G401 (cell line): ENCODE results near the gene RBM10. TPM values are rescaled to one million over a fixed set of nuclear protein-coding genes. Genes with fewer than 3 reads are reported as not detected.
A peak's percentile ranks its signal among the peaks of the same experiment; 100 is the strongest.

ENCODE experiments used
- DNase-seq: peaks from one replicate; pipeline ENCODE4 v3.0.0-alpha.2; 2015; ENCODE audit warnings: low spot score
- in situ Hi-C: cut with HindIII; loops from 2 replicates; pipeline ENCODE4 v1.10.0; 2016; ENCODE audit warnings: low sequenced_read_pairs, mixed read lengths
- total RNA-seq: library from RNA; depleted of rRNA; stranded (reverse); fragments of >200 nt; shearing (Covaris generic); gene quantifications from 2 replicates; pipeline ENCODE4 v1.2.3, GENCODE V29; 2014

Gene RBM10
- total RNA-seq, 1 experiment from 2014 or later: 67.8 TPM

GRCh38 chrX:47212381-47213293 is 67.6 kb downstream of the RBM10 start:
- in situ Hi-C loops: no loop called here
- DNase-seq: no peak

GRCh38 chrX:47214435-47215077 is 69.5 kb downstream of the RBM10 start:
- in situ Hi-C loops: no loop called here

DNA sequence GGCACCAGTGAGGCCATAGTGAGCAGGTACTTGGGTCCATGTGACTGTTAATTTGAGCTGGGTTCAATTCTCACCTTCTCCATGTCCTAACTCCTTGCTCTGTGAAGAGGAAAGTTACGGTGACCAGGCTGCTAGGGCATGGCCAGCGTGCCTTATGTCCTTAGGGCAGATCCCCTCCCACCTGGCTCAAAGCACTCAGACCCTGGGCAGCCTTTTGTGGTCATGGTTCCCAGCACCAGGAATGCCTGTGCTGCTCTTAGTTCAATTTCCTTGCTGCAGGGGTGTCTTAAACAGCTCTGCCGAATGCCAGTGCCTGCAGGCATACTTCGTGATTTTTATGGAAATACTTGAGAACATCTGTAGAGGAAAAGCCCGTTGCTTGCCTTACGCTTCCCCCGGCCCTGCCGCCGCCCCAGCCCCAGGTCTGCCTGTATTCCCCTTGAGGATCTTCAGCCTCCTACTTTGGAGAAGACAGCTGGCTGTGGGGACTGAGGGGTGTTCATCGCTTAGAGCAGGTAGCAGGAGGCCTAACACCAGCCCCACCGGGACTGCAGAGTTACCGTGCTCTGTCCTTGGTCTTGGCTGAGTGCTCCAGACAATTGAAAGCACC is 70.4 kb downstream of the RBM10 start:
- in situ Hi-C loops: no loop called here
- DNase-seq: no peak

More at GRCh38 chrX:47214435-47215077, 69.5 kb downstream of the RBM10 start:
- no peak for DNase-seq

DNA sequence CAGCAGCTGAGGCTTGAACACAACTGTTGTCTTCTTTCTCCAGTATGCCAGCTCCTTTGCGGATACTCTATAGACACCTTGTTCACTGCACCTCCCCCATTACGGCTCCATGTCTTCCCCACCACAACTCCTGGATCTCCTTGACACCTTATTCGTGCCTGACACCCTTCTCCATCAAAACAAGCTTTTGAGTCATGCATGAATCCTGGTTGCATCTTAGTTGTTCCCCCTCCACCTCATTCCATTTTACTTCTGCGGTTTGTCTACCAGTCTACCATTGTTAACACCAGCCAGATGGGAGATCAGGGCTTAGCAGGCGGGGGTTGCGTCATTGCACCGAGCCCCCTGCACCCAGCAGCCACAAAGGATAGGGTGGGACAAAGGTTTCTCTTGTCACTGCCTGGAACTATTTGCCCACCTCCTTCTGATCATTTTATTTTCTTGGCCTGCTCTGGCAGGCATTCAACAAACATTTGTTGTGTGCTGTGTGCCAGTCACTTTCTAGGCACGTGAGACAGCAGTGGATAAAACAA is 71.4 kb downstream of the RBM10 start:
- DNase-seq: no peak
- in situ Hi-C loops: no loop called here

- in situ Hi-C loops: no loop called here
- no peak for DNase-seq
Measured at GRCh38 chrX:47217121-47217851, 72.3 kb downstream of the RBM10 start.

DNA sequence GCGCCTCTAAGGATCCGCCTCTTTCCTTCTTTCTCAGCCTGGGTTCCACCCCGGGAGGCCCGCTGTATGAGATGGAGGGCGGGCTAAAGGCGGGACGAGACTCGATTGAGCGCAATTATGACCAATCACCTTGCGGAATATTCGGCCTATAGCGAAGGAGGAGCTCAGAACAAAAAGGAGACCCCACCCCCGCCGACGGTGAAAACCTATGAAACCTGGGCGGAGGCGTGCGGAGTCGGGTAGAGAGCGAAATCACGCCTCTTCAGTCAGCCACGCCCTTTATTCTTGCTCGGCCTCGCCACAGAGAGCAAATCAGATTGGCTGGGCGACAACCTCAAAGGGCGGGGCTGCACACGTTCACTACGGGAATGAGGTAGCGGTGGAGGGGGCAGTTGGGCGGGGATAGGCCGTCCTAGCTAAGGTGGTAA is 72.8 kb downstream of the RBM10 start:
- in situ Hi-C loops: no loop called here
- peak; percentile 99 for DNase-seq

DNA sequence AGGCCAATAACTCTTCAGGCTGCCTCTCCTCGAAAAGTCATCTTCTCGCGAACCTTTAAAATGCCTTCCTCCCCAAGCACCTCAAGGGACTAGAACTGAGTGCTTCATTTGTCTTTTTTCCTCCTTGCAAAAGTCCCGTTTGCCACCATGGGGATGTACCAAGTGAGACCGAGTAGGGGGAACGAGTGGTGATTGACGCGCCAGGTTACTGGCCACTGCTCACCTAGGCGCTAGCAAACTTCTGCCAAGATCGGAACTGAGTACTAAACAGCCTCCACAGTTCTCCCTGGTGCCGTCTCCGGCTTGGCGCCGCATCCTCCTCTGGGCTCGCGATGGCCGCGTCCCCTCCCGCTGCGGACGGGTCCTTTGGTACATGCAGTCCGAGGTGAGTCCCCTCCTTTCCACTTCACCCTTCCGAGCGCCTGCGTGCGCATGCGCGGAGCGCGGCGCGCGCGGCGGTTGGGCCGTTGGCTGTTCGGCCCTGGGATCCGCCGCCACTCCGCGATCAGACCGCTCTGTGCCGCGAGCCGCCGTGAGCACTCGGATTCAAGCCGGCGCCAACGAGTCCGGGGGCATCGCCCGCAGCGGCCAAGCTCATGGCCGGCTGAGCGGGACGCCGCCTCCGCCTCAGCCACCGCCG is 73.4 kb downstream of the RBM10 start, which contains the start of gene CDK16:
CDK16 (plus strand) TSS at position 402 of the 640 bp plus-strand sequence. CDS start 4,877 bp downstream, outside the sequence.
- DNase-seq: peak; percentile 77
- in situ Hi-C loops: no loop called here

DNA sequence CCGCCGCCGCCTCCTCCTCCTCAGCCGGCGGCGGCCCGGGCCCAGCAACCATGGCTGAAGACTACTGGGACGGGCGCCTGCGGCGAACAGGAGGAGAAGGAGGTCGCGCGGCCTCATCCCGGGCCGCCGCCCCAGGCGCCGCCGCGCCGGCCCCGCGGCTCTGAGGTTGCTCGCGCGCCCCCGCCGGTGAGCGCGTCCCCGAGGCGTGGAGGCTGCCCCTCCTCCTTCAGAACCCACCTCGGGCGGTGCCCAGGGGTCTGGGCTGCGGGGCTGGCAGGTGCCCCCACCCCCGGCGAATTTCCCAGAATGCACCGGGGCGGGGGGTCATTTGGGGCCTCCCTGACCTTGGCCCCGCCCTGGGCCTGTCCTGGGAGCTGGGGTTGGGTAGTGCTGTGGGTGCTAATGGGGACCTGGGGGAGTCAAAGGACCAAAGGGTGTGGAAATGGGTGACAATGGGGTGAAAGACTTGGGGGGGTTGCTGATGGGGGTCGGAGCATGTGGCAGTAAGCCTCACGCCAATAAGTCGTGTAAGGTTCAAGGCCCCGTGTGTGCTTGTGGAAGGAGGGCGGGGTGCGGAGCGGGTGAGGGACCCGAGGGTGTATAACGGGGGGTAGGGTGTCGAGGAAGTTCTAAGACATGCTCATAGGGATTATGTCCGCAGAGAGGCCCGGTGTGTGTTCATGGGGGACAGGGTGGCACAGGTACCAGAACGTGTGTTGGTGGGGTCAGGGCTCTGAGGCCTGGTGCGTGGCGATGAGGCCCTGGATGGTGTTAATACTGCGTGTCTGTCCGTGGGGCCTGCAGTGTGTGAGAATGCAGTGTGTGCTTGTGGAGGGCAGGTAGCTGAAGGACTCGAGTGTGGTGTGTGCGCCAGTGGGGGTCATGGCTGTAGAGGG is 74.1 kb downstream of the RBM10 start:
- in situ Hi-C loops: no loop called here
- no peak for DNase-seq

- DNase-seq: peak; percentile 61
- in situ Hi-C loops: no loop called here
Measured at GRCh38 chrX:47221756-47222155, 76.7 kb downstream of the RBM10 start.

- no peak for DNase-seq
- in situ Hi-C loops: no loop called here
Measured at GRCh38 chrX:47222751-47223350, 77.8 kb downstream of the RBM10 start.

GRCh38 chrX:47223476-47224250 is 78.6 kb downstream of the RBM10 start:
- in situ Hi-C loops: no loop called here
- no peak for DNase-seq

- DNase-seq: no peak
- in situ Hi-C loops: no loop called here
Measured at GRCh38 chrX:47224266-47224895, 79.4 kb downstream of the RBM10 start.

DNA sequence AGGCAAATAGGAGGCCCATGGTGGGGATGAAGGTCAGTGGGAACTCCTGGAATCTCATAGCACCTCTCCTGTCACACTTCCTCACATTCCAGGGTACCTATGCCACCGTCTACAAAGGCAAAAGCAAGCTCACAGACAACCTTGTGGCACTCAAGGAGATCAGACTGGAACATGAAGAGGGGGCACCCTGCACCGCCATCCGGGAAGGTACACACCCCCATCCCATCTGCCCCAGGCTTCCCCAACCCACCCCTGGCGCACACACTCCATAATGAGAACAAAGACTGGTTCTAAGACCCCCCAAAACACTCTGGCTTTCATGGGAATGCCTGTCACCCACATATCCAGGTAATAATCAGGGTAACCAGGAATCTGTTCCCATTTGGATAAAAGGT is 79.9 kb downstream of the RBM10 start:
- in situ Hi-C loops: no loop called here
- no peak for DNase-seq

DNA sequence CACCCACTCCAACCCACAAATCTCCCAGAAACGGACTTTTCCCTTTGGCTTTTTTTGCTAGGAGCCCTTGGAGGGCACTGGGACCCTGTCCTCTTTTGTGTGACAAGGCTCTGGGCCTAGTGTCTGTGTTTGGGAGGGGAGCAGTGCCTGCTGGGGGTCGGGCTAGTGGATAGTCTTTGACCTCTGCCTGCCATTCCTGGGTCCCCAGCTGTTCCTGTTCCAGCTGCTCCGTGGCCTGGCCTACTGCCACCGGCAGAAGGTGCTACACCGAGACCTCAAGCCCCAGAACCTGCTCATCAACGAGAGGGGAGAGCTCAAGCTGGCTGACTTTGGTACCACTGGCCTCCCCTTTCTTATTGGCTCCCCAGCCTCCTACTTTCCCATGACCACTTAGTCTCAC is 81.0 kb downstream of the RBM10 start:
- in situ Hi-C loops: no loop called here
- DNase-seq: no peak

DNA sequence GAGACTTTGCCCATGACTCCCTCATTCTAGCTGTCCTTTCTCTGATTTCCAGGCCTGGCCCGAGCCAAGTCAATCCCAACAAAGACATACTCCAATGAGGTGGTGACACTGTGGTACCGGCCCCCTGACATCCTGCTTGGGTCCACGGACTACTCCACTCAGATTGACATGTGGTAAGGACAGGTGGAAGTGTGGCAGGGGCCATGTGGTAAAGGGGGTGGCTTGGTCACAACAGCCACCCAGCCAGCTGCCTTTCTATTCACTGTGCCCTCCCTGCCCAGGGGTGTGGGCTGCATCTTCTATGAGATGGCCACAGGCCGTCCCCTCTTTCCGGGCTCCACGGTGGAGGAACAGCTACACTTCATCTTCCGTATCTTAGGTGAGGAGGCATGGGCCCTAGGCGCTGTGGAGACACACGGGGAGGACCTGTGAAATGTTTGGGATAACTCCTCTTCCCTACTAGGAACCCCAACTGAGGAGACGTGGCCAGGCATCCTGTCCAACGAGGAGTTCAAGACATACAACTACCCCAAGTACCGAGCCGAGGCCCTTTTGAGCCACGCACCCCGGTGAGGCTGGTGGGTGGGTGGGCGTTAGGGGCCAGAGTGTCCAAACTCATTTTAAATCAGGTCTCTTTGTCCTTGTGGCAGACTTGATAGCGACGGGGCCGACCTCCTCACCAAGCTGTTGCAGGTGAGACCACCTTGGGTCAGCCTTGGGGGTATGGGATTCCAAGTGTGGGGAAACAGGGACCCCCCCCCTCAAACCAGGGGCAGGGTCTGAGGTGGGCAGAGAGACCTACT is 81.7 kb downstream of the RBM10 start:
- in situ Hi-C loops: no loop called here
- no peak for DNase-seq

- in situ Hi-C loops: no loop called here
- DNase-seq: no peak
Measured at GRCh38 chrX:47227334-47227583, 82.2 kb downstream of the RBM10 start.
